ENCODE results near the gene MBTPS2. TPM values are rescaled to one million over a fixed set of nuclear protein-coding genes. Genes with fewer than 3 reads are reported as not detected.

Gene MBTPS2
- total and polyA plus RNA-seq, 9 of the 15 experiments (the other 6 are each of a cell fraction or from before 2014, with no cell fraction given), result 2.3 to 18.7 (median 4.0) TPM

DNA sequence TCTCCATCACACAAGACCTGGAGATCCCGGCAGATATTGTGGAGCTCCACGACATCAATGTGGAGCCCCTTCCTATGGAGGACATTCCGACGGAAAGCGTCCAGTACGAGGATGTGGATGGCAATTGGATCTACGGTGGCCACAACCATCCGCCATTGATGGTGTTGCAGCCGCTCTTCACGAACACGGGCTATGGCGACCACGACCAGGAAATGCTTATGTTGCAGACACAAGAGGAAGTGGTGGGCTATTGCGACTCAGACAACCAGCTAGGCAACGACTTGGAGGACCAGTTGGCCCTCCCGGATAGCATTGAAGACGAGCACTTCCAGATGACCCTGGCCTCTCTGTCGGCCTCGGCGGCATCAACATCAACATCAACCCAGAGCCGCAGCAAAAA is 17.1 kb downstream of the MBTPS2 start:
- Histone ChIP-seq H3K27ac (ENCODE audit: extremely low read depth, low read depth, low read length) (no peak overlapping the region), H3K4me2 (ENCODE audit: insufficient read depth, low read length) (no peak overlapping the region), H3K79me2 (ENCODE audit: control insufficient read depth, insufficient read depth, low read length) (no peaks in the 10 kb centered on the region), H3K4me1 (replicated peaks in 1 of 2; ENCODE audit: control insufficient read depth in 2 of 2, insufficient read depth in 2 of 2, low read length in 2 of 2) (no peaks in the 10 kb centered on the region), H3K9me1 (ENCODE audit: control insufficient read depth, insufficient read depth, low read length) (no peaks in the 10 kb centered on the region), H3K27me3 (ENCODE audit: control insufficient read depth in 2 of 2, insufficient read depth in 2 of 2, low read length in 2 of 2) (no peaks in the 10 kb centered on the region), H3K9ac (ENCODE audit: insufficient read depth in 1 of 2, low read depth in 2 of 2, low read length in 2 of 2) (no peak overlapping the region), H3K9me3 (replicated peaks; ENCODE audit: control insufficient read depth, insufficient read depth, low read depth, low read length) (no peaks in the 10 kb centered on the region; the same call in 1 of the 2 replicates), H2AFZ (ENCODE audit: low read depth, low read length) (no peak overlapping the region), H3K4me3 (no peak overlapping the region), H4K20me1 (replicated peaks; ENCODE audit: control insufficient read depth, insufficient read depth, low read length) (no peaks in the 10 kb centered on the region), H3K36me3 (ENCODE audit: control insufficient read depth, insufficient read depth, low read length) (peaks cover 23% of the 10 kb centered on the region; the same call in 2 of the 3 replicates)
- no peak for TF ChIP-seq POLR2H (tag; IDR thresholded peaks at IDR 0.05; ENCODE audit: low read depth)
- no peak for TF ChIP-seq SNRNP70 (optimal IDR thresholded peaks at IDR 0.05; ENCODE audit: low read depth, low read length)
- TF ChIP-seq ZNF75A (CRISPR knock-in tag; IDR thresholded peaks at IDR 0.05), result no peak
- no peak for ATAC-seq
- 97% methylated on average over 5 of the region's 21 CpGs for WGBS (ENCODE audit: insufficient coverage, low coverage, missing lambda C conversion rate)
- no peak for DNase-seq (ENCODE audit: extremely low read depth in 1 of 4, low spot score in 3 of 4)
- ChIA-PET POLR2A (interaction anchor here (0.7 kb wide), 1 partner anchor 17 kb away, joined by 3 read pairs; the partner anchor contains the start of gene MBTPS2), CTCF (ENCODE audit: low intra/inter-chr PET ratio) (no interaction called here)
- FAIRE-seq, result no peak
- in situ Hi-C loops (cut with MboI), result no loop called here
- intact Hi-C loops (cut with micrococcal nuclease), result no loop called here
- no TSS peak for BruUV-seq (replicated peaks)

DNA sequence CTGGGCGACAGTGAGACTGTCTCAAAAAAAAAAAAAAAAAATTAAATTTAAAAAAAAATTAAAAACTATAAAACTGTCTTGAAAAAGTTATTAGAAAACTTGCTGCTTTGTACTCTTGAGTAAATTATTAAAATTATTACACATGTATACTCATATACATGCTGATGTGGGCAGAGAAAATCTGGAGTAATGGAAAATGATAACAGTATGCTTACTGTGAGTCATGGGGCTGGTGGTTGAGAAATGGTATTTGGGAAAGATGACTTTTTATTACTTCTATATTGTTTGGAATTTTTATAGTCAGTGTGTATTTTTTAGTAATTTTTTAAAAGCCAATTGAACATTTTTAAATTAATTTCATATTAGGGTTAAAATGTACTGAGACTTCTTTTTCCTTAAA is 23.8 kb downstream of the MBTPS2 start:
- no peak for FAIRE-seq
- no TSS peak for BruUV-seq (replicated peaks)
- CTCF ChIA-PET (ENCODE audit: low intra/inter-chr PET ratio), result no interaction called here

More for the DNA sequence above, 23.8 kb downstream of the MBTPS2 start:
- ATAC-seq (no peak), DNase-seq (ENCODE audit: extremely low read depth in 1 of 4, low spot score in 3 of 4) (no peak)
- no peaks in the 10 kb centered on the region for H3K27me3 ChIP-seq (ENCODE audit: control insufficient read depth in 2 of 2, insufficient read depth in 2 of 2, low read length in 2 of 2)
- H3K27ac ChIP-seq (ENCODE audit: extremely low read depth, low read depth, low read length), result no peak overlapping the region
- no peaks in the 10 kb centered on the region for H3K9me1 ChIP-seq (ENCODE audit: control insufficient read depth, insufficient read depth, low read length)
- no peak for TF ChIP-seq ZNF695 (CRISPR knock-in tag; IDR thresholded peaks at IDR 0.05)
- TF ChIP-seq, protein P1, sequence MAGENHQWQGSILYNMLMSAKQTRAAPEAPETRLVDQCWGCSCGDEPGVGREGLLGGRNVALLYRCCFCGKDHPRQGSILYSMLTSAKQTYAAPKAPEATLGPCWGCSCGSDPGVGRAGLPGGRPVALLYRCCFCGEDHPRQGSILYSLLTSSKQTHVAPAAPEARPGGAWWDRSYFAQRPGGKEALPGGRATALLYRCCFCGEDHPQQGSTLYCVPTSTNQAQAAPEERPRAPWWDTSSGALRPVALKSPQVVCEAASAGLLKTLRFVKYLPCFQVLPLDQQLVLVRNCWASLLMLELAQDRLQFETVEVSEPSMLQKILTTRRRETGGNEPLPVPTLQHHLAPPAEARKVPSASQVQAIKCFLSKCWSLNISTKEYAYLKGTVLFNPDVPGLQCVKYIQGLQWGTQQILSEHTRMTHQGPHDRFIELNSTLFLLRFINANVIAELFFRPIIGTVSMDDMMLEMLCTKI (IDR thresholded peaks at IDR 0.05; ENCODE audit: partially characterized antibody), result no peak
- no peak for TF ChIP-seq ZNF668 (CRISPR knock-in tag; IDR thresholded peaks at IDR 0.05)
- no peak for TF ChIP-seq ZNF347 (CRISPR knock-in tag; IDR thresholded peaks at IDR 0.05; ENCODE audit: low read depth)
- no peak for TF ChIP-seq ARID1B (IDR thresholded peaks at IDR 0.05)
- TF ChIP-seq ETV6 (IDR thresholded peaks at IDR 0.05; ENCODE audit: borderline replicate concordance in 1 of 2, low read depth in 2 of 2, low read length in 1 of 2), result no peak
- no peak for TF ChIP-seq ETV6 (CRISPR knock-in tag; IDR thresholded peaks at IDR 0.05; ENCODE audit: borderline replicate concordance)
- no peak for TF ChIP-seq NR3C1 (CRISPR knock-in tag; IDR thresholded peaks at IDR 0.05)
- no peak for TF ChIP-seq RBM14 (IDR thresholded peaks at IDR 0.05; ENCODE audit: borderline replicate concordance, insufficient read depth, low read depth, low read length)
- no peak for TF ChIP-seq ZC3H11A (IDR thresholded peaks at IDR 0.05; ENCODE audit: low read depth, low read length)
- TF ChIP-seq RBFOX2 (IDR thresholded peaks at IDR 0.05; ENCODE audit: low read depth, low read length), result no peak
- no peak for TF ChIP-seq GABPA (tag; conservative IDR thresholded peaks at IDR 0.05; ENCODE audit: low read depth)
- TF ChIP-seq HDAC6 (IDR thresholded peaks at IDR 0.05; ENCODE audit: low read depth, low read length), result no peak
- H3K9me3 ChIP-seq (replicated peaks; ENCODE audit: control insufficient read depth, insufficient read depth, low read depth, low read length), result no peaks in the 10 kb centered on the region
- intact Hi-C loops (cut with micrococcal nuclease), result no loop called here
- POLR2A ChIA-PET, result interaction anchor here (1.6 kb wide), 1 partner anchor 16 kb away, joined by 3 read pairs; no protein-coding TSS in a partner anchor
- H3K4me3 ChIP-seq, result no peak overlapping the region
- no peaks in the 10 kb centered on the region for H4K20me1 ChIP-seq (replicated peaks; ENCODE audit: control insufficient read depth, insufficient read depth, low read length)
- H3K9ac ChIP-seq (ENCODE audit: insufficient read depth in 1 of 2, low read depth in 2 of 2, low read length in 2 of 2), result no peak overlapping the region
- H3K36me3 ChIP-seq (ENCODE audit: control insufficient read depth, insufficient read depth, low read length), result no peaks in the 10 kb centered on the region
- no peak overlapping the region for H2AFZ ChIP-seq (ENCODE audit: low read depth, low read length)
- WGBS (ENCODE audit: insufficient coverage, low coverage, missing lambda C conversion rate), result no CpG with 5 or more reads among the region's 1 CpG
- H3K4me2 ChIP-seq (ENCODE audit: insufficient read depth, low read length), result no peak overlapping the region
- in situ Hi-C loops (cut with MboI), result no loop called here
- H3K4me1 ChIP-seq (replicated peaks in 1 of 2; ENCODE audit: control insufficient read depth in 2 of 2, insufficient read depth in 2 of 2, low read length in 2 of 2), result no peaks in the 10 kb centered on the region; a peak in 1 of 5 replicates
- H3K79me2 ChIP-seq (ENCODE audit: control insufficient read depth, insufficient read depth, low read length), result no peaks in the 10 kb centered on the region

All from K562 (cell line).